ENCODE results near the gene WASF3.
A peak's percentile ranks its signal among the peaks of the same experiment; 100 is the strongest.

WASF3 gene

GRCh38 chr13:26534036-26534726 is 23.3 kb upstream of the WASF3 start:
- CTCF ChIA-PET, result interaction anchor here (0.7 kb wide), 1 partner anchor 162 kb away, joined by 3 read pairs; no protein-coding TSS in a partner anchor
- no peak overlapping the region for H3K4me3 Mint-ChIP-seq
- no peaks in the 10 kb centered on the region for H3K27me3 Mint-ChIP-seq
- H3K9me3 Mint-ChIP-seq, result no peaks in the 10 kb centered on the region
- no peaks in the 10 kb centered on the region for H3K36me3 Mint-ChIP-seq
- no peaks in the 10 kb centered on the region for H3K4me1 Mint-ChIP-seq
- no peak for DNase-seq
- no peak overlapping the region for H3K27ac Mint-ChIP-seq

GRCh38 chr13:26538363-26539317 is 18.8 kb upstream of the WASF3 start:
- H3K4me1 Mint-ChIP-seq, result no peaks in the 10 kb centered on the region
- H3K9me3 Mint-ChIP-seq, result no peaks in the 10 kb centered on the region
- H3K27ac Mint-ChIP-seq, result no peak overlapping the region
- no peaks in the 10 kb centered on the region for H3K36me3 Mint-ChIP-seq
- peaks cover 8% of the 10 kb centered on the region for H3K27me3 Mint-ChIP-seq
- DNase-seq, result no peak
- no peak overlapping the region for H3K4me3 Mint-ChIP-seq
- CTCF ChIA-PET, result no interaction called here

- Mint-ChIP-seq H3K4me3 (no peak overlapping the region), H3K27me3 (peaks cover 8% of the 10 kb centered on the region), H3K36me3 (no peaks in the 10 kb centered on the region), H3K9me3 (no peaks in the 10 kb centered on the region), H3K27ac (no peak overlapping the region), H3K4me1 (no peaks in the 10 kb centered on the region)
- CTCF ChIA-PET, result no interaction called here
- DNase-seq, result no peak
Observed at GRCh38 chr13:26539738-26540292, 17.7 kb upstream of the WASF3 start.

GRCh38 chr13:26540334-26540733 is 17.1 kb upstream of the WASF3 start:
- peaks cover 8% of the 10 kb centered on the region for H3K27me3 Mint-ChIP-seq
- no peak for DNase-seq
- CTCF ChIA-PET, result no interaction called here
- no peak overlapping the region for H3K4me3 Mint-ChIP-seq
- H3K36me3 Mint-ChIP-seq, result no peaks in the 10 kb centered on the region
- H3K9me3 Mint-ChIP-seq, result no peaks in the 10 kb centered on the region
- H3K4me1 Mint-ChIP-seq, result no peaks in the 10 kb centered on the region
- H3K27ac Mint-ChIP-seq, result no peak overlapping the region

GRCh38 chr13:26541041-26541440 is 16.4 kb upstream of the WASF3 start:
- no peak overlapping the region for H3K27ac Mint-ChIP-seq
- no peaks in the 10 kb centered on the region for H3K36me3 Mint-ChIP-seq
- no peak for DNase-seq
- H3K27me3 Mint-ChIP-seq, result peaks cover 8% of the 10 kb centered on the region
- H3K9me3 Mint-ChIP-seq, result no peaks in the 10 kb centered on the region
- H3K4me3 Mint-ChIP-seq, result no peak overlapping the region
- H3K4me1 Mint-ChIP-seq, result no peaks in the 10 kb centered on the region
- CTCF ChIA-PET, result no interaction called here

- Mint-ChIP-seq H3K36me3 (no peaks in the 10 kb centered on the region), H3K4me1 (no peaks in the 10 kb centered on the region), H3K27ac (no peak overlapping the region), H3K9me3 (no peaks in the 10 kb centered on the region), H3K27me3 (peaks cover 8% of the 10 kb centered on the region), H3K4me3 (no peak overlapping the region)
- CTCF ChIA-PET, result no interaction called here
- DNase-seq, result no peak
Observed at GRCh38 chr13:26541678-26542568, 15.6 kb upstream of the WASF3 start.

- DNase-seq, result no peak
- Mint-ChIP-seq H3K36me3 (no peaks in the 10 kb centered on the region), H3K27me3 (peaks cover 8% of the 10 kb centered on the region), H3K4me3 (no peak overlapping the region), H3K9me3 (no peaks in the 10 kb centered on the region), H3K4me1 (no peaks in the 10 kb centered on the region), H3K27ac (no peak overlapping the region)
- CTCF ChIA-PET, result interaction anchor here (1.1 kb wide), 1 partner anchor 48 kb away, joined by 3 read pairs; no protein-coding TSS in a partner anchor
Observed at GRCh38 chr13:26544707-26545106, 12.8 kb upstream of the WASF3 start.

- Mint-ChIP-seq H3K36me3 (no peaks in the 10 kb centered on the region), H3K4me1 (no peaks in the 10 kb centered on the region), H3K27ac (no peak overlapping the region), H3K9me3 (no peaks in the 10 kb centered on the region), H3K4me3 (no peak overlapping the region), H3K27me3 (no peaks in the 10 kb centered on the region)
- CTCF ChIA-PET, result no interaction called here
- no peak for DNase-seq
Observed at GRCh38 chr13:26548205-26548765, 9.2 kb upstream of the WASF3 start.

GRCh38 chr13:26549713-26550112 is 7.8 kb upstream of the WASF3 start:
- H3K27me3 Mint-ChIP-seq, result peaks cover 6% of the 10 kb centered on the region
- H3K4me3 Mint-ChIP-seq, result no peak overlapping the region
- no peaks in the 10 kb centered on the region for H3K4me1 Mint-ChIP-seq
- CTCF ChIA-PET, result no interaction called here
- no peak for DNase-seq
- H3K27ac Mint-ChIP-seq, result no peak overlapping the region
- H3K36me3 Mint-ChIP-seq, result no peaks in the 10 kb centered on the region
- H3K9me3 Mint-ChIP-seq, result no peaks in the 10 kb centered on the region

GRCh38 chr13:26551255-26551860 is 6.1 kb upstream of the WASF3 start:
- H3K9me3 Mint-ChIP-seq, result no peaks in the 10 kb centered on the region
- CTCF ChIA-PET, result no interaction called here
- H3K4me3 Mint-ChIP-seq, result no peak overlapping the region
- no peaks in the 10 kb centered on the region for H3K36me3 Mint-ChIP-seq
- H3K27me3 Mint-ChIP-seq, result peaks cover 13% of the 10 kb centered on the region
- H3K27ac Mint-ChIP-seq, result no peak overlapping the region
- no peak for DNase-seq
- no peaks in the 10 kb centered on the region for H3K4me1 Mint-ChIP-seq

- no peaks in the 10 kb centered on the region for H3K9me3 Mint-ChIP-seq
- DNase-seq, result no peak
- H3K4me3 Mint-ChIP-seq, result no peak overlapping the region
- CTCF ChIA-PET, result no interaction called here
- peaks cover 7% of the 10 kb centered on the region for H3K4me1 Mint-ChIP-seq
- H3K36me3 Mint-ChIP-seq, result no peaks in the 10 kb centered on the region
- H3K27ac Mint-ChIP-seq, result no peak overlapping the region
- peaks cover 44% of the 10 kb centered on the region for H3K27me3 Mint-ChIP-seq
Observed at GRCh38 chr13:26555413-26555812, 2.1 kb upstream of the WASF3 start.

- H3K36me3 Mint-ChIP-seq, result no peaks in the 10 kb centered on the region
- no peaks in the 10 kb centered on the region for H3K9me3 Mint-ChIP-seq
- DNase-seq, result no peak
- no peak overlapping the region for H3K27ac Mint-ChIP-seq
- H3K4me3 Mint-ChIP-seq, result no peak overlapping the region
- peaks cover 7% of the 10 kb centered on the region for H3K4me1 Mint-ChIP-seq
- peaks cover 44% of the 10 kb centered on the region for H3K27me3 Mint-ChIP-seq
- CTCF ChIA-PET, result no interaction called here
Observed at GRCh38 chr13:26557051-26557392, 461 bp upstream of the WASF3 start.

- Mint-ChIP-seq H3K4me1 (peaks cover 7% of the 10 kb centered on the region), H3K9me3 (no peaks in the 10 kb centered on the region), H3K27ac (no peak overlapping the region), H3K27me3 (peaks cover 49% of the 10 kb centered on the region), H3K4me3 (peak overlapping the region; percentile 56), H3K36me3 (no peaks in the 10 kb centered on the region)
- CTCF ChIA-PET, result interaction anchor here (0.6 kb wide), 1 partner anchor 1080 kb away, joined by 3 read pairs; no protein-coding TSS in a partner anchor
- DNase-seq, result no peak
Observed at GRCh38 chr13:26558074-26558805, 757 bp downstream of the WASF3 start.
